NCI-H345 (cell line): Measurements from ENCODE around the gene CDH12.
"Not testable (repeated sequence)": the region's sequence is repeated elsewhere in the genome, so short reads cannot be mapped to it uniquely, and the experiment has no call there.

ENCODE experiments used
- DNase-seq: peaks from one replicate; lab custom pipeline; 2025; lab: John Stamatoyannopoulos, UW

The CDH12 gene

DNA sequence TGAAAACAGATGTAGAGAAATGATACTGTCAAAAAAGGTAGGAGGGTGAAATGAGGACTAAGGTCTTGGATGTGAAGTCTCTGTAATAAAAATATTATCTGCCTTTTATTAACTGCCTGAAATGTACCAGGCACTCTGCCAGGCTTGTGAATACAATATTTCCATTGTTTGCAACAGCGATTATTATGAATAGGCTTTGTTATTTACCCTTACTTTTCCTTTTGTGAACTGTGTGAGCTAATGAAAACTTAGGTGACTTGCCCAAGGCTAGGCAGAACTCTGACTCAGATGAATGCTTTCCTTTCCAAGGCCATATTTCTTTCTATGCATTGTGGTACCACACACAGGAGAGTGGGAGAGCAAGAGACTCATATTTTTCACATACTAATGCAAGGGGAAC is 204.1 kb downstream of the CDH12 start:
- DNase-seq: no peak

DNA sequence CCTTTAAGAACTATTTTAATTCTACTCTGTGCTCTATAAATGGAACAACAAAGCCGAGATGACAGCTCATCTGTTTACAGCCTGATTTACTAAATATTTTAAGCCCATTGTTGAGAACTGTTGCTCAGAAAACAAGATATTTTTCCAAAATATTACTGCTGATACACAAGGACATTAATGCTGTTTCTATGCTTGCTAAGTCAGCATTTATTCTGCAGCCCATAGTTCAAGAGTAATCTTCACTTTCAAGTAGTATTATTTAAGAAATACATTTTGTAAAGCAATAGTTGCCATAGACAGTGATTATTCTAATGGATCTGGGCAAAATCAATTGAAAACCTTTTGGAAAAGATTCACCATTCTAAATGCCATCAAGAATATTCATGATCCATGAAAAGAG is 208.3 kb downstream of the CDH12 start:
- DNase-seq: no peak

DNA sequence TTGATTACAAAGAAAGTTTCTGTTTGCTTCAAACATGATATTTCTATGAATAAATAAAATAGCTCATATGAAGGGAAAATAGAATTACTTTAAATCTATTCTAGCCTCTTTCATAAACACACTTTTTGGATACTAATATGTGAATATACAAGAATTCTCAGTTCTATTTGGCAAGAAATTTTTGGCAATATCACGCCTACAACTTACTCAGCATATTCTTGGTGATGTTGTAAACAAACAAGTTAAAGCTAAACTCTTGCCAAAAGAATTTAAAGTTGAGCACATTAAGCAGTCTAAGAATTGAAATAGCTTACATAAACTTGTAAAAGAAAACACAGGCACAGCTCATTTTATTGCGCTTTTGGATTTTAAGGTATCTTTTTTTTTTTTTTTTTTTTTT is 209.8 kb downstream of the CDH12 start:
- no peak for DNase-seq

DNA sequence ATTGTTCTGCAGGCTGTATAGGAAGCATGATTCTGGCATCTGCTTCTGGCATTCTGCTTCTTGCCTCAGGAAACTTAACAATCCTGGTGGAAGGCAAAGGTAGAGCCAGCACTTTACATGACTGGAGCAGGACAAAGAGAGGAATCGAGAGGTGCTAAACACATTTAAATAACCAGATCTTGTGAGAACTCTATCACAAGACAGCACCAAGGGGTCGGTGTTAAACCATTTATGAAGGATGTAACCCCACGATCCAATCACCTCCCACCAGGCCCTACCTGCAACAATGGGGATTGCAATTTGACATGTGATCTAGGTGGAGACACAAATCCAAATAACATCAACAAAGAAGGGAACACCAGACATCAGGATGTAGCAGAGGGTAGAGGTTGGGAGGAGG is 221.5 kb downstream of the CDH12 start:
- DNase-seq: no peak

DNA sequence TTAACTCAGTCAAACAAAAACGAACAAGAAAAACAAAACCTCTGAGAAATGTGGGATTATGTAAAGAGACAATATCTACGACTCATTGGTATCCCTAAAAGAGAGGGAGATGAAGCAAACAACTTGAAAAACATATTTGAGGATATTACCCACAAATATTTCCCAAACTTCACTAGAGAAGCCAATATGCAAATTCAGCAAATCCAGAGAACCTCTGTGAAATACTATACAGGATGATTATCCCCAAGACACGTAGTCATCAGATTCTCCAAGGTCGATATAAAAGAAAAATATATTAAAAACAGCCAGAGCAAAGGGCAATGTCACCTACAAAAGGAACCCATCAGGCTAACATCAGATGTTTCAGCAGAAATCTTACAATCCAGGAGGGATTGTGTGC is 226.1 kb downstream of the CDH12 start:
- no peak for DNase-seq

DNA sequence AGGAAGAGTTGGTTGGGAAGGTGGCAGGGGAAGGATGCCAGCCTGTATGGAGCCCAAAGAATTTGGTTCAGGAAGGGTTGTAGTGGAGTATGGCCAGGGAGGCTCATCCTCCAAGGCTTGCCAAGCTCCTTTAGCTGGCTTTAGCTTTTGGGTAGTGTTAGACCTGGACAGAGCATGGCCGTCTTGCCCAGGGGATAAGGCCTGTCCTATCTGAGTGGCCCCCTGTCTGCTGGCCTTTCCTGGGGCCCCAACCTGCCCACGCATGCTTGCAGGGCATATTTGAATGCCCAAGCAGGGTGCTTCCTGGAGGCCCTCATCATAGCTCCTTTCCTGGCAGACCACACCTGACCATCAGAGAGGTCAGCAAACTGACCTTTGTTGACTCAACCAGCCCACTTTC is 227.7 kb downstream of the CDH12 start:
- DNase-seq: no peak

DNA sequence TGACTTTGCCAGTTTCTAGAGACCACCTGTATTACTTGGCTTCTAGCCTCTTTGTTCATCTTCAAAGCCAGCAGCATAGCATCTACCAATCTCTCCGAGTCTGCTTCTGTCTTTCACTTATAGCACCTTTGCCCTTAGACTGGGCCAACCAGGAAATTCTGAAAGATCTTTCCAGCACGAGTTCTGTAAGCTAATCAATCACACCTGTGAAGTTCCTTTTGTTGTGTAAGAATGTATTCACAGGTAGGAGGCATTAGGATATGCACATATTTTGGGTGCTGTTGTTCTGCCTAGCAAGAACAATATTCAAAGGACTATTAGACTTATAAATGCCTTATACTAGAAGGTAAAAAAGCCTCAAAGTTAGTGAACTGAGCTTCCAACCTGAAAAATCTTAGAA is 232.1 kb downstream of the CDH12 start:
- DNase-seq: no peak

DNA sequence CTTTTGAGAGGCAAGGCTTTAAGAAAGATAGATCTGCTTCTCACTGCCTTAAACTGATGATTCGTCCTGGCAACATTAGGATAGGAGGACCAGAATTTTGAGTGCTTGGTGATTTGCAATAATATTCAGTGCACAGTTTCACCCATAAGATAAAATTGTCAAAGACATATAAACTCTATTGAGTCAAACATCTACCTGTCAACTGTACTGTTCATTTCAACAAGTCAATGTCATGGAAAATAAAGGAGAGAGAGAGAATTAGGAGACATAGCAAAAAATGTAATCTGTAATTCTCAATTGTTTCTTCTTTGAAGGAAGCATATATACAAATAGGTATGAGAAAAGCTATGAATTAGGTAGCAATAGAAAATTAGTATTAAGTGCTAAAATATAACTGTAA is 237.2 kb downstream of the CDH12 start:
- DNase-seq: no peak

DNA sequence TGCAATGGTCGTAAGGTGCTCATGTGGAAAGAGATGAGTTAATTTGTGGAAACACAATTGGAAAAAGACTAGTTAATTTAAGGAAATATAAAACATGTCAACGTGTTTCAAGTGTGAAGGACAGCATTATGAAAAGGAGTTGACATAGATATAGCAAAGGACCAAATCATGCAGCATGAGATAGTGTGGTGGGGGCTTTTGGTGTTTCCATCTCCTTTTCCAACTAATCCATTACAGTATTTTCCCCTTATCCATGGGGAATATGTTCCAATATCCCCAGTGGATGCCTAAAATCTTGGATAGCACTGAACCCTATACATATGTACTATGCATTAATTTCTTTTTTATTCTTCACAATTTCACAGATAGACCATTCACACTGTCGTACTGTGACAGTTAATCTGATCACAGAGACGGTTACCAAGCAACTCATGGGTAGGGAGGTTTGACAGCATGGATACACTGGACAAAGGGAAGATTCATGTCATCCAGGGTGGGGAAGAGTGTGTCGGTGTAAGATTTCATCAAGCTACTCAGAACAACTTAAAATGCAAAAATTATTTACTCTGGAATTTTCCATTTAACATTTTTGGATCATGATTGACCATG is 238.6 kb downstream of the CDH12 start:
- DNase-seq: no peak

DNA sequence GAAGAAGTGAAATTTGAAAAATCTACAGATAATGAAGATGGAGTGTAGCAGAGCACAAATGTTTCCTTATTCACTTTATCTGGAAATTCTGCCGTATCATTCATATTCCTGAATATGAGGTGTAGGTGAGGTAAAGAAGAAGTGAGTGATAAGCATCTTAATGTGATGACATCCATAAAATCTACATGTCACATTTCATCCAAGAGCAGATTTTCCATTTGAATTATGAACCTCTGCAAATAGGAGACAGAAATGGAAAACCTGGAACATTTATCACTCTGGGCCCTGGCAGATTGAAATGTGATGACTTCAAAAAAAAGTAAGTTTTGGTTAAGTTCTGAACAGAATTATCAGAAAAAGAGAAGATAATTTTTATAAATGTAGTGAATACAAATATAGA is 240.2 kb downstream of the CDH12 start:
- no peak for DNase-seq

DNA sequence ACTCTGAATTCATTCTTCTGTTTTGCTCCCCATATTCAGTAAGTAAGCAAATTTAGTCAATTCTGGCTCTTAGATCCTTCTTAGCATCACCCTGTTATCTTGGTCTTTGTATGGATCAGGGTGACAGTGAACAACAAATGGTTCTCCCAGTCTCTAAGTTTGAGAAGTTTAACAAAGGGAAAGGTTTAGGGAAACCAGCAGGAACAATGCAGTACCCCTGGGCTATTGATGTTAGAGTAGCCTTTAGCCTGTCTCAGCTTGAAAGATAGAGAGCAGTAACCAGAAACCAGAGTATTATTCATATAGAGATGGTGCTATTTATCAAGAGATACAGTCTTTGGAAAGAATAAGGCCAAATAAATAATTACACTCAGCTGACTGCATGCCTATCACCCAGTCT is 241.8 kb downstream of the CDH12 start:
- no peak for DNase-seq

DNA sequence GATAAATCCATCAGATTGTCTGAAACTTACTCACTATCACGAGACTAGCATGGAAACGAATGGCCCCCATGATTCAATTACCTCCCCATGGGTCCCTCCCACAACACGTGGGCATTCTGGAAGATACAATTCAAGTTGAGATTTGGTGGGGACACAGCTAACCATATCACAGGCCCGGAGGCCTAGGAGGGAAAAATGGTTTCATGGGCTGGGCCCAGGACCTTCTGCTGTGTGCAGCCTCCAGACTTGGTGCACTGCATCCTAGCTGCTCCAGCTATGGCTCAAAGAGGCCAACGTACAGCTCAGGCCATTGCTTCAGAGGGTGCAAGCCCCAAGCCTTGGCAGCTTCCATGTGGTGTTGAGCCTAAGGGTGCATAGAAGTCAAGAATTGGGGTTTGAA is 245.6 kb downstream of the CDH12 start:
- not testable (repeated sequence) for DNase-seq

DNA sequence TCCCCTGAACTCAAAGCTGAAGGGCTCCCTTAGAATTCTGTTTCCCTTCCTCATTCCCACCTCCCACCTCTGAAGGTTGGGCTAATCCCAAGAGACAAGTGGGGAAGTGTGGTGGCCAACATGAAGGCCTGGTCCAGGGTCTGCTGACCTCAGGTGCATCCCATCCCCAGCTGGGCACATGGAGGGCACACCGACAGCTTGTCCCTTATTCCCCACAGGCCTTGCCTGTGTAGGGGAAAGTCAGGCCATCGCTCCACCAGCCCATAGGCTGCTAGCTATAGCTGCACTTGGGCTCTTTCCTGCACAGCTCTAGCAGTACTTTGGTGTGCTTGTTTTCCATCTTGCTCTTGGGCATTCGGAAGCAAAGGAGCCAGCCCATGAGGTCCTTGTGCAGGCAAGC is 247.7 kb downstream of the CDH12 start:
- no peak for DNase-seq

DNA sequence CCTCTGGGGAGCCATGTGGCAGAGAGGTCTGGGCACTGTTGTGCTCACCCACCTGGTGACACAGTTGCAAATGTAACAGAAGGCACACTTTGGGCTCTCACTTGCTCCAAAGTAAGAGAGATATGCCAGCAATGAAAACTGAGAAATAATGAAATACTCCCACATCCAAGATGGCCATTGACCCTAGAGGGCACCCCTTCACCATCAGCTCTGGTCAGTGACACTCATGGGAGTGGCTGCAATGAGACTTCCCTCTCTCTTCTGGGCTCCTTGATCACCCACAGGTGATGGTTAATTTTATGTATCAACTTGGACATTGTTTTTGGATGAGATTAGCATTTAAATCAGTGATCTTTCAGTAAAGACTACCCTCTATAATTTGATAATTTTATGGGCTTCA is 248.4 kb downstream of the CDH12 start:
- no peak for DNase-seq

DNA sequence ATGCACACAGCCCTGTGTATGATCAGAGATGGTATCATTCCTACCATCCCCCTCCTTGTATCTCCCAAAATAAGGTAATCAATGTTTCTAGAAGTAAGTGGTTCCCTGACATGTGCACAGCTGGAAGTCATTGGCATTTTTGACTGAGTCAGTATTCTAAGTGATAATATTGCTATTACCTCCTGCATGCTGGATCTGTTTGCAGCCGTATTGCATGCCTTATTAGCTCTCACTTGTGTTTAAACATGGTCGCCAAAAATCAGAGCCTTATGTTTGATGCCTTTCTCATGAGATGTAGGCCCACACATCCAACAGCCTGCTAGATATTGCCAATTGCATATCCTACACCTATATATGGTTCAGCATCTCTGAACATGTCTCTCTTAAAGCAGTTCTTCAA is 254.3 kb downstream of the CDH12 start:
- no peak for DNase-seq

DNA sequence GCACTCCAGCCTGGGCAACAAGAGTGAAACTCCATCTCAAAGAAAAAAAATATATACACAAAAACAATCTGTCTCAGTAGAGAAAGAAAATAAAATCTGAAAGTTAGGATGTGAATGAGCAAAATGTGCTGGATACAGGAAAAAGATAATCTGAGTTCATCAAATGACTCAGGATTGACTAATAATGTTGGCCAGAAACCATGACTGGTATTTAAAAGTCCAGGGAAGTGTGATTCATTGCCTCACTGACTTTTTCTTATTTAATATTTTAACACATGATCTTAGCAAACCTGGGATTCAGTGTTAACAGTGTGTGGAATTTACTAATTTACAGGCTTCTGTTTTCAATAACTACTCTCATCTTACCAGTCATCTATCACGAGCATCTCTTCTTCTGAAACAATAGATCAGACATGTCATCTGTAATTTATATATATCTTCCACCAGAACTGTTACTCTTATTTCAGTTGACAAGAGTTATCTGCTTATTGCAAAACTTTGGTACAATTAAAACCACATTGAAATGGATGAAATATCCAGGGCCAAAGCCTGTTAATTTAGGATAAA is 256.7 kb downstream of the CDH12 start:
- no peak for DNase-seq

DNA sequence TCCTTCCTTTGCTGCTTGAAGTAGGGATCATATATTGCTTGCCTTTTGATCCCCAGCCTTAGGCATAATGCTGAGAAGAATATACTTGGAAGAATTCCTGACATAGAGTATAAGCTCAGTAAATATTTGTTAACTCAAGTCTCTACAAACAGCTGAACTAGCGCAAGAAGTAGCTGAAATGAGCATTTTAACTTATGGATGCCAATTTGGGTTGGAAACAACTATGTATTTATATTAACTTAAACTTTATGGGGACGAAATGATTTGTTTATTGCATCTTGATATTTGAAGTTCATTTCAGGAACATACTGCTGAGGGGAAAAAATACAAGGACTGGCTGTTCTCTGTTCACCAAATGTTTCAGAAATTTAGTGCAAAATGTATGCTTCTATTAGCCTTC is 258.7 kb downstream of the CDH12 start:
- no peak for DNase-seq

DNA sequence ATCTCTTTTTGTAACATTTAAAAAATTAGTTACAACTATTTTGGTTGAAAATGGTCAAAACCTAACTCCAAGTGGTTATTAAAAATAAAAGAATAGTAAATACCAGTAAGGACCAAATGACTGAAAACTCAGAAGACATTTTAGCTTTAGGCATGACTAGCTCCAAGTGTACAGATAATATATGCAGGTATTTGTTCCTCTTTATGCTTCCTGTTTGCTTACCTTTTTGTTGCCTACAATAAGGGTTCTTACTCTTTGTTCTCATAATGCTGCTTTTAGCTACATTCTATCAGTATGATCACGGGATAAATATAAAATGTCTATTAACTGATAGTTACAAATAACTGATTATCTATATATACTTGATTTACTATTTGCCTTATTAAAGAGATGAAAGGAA is 259.6 kb downstream of the CDH12 start:
- no peak for DNase-seq

DNA sequence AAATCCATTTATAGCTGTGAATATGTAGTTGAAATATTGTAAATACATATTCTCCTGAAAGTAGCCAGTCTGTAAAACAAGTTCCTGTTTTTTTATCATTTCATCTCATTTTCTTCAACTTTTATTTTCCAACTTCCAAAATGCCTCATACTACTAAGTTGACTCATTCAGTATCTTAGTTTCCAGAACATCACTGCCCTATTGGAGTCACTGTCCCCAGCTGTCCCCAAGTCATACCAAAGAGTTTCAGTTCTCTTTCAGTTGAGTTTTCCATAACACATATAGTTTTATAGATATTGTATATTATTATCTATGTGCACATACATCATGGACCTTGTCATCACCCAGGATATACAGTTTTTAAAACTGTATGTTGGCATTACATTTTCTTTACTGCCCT is 261.7 kb downstream of the CDH12 start:
- no peak for DNase-seq

DNA sequence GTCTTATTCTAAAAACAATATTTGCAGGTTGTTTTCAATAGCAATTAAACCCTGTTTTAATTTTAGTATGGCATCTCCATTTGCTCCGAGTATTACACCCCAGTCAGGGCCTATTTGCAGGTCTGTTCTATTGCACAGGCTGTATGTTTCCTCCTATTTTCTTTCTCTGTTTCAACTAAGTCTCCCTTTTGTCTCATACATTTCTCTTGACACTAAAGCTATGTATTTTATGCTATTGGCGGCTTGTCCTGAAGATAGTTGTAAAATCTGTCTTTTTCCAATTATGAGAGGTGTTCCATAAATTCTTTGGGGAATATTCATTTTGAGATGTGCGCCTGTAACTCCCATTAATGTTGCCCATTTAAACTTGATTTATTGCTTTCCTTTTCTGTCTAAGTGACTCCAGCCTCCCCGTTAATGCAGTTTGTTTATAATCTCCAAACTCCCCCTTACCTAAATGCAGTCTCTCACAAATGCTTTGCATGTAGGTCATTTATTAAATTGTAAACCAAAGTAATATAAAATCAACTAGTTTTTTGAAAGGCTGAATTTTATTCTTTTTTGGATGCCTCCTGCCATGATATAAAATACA is 262.4 kb downstream of the CDH12 start:
- DNase-seq: no peak

DNA sequence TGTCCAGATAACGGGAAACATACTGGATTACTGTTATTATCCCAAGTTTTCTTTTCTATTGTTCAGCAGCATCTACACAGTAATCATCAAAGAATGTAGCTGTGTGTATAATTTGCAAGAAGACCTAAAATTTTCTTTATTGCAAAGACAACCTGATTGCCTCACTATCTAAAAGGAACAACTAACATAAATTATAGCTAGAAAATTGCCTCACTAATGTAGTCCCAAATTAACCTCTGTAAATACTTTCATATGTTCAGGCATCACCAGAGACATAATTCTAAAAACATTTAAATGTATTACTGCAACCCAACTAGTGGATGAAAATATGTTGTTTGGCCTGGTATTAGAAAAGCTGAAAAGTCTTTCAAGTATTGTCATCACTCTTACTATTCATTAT is 275.4 kb downstream of the CDH12 start:
- no peak for DNase-seq

DNA sequence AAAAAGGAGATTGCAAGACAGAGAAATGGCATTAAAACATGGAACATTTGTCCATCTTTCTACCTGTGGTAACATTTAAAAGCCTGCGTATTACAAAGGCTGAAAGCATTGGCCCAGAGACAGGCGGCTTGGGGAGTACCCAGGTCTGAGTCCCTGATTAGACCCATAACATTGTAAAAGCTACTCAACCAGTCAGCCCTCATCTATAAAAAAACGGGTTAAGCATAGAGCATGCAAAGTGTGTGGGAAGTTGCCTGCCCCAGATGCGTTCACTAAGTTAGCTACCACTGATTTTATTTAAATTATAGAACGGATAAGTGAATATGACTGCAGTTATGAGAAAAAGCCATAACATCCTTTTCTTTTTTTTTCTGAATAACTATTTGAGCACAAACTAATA is 276.1 kb downstream of the CDH12 start:
- DNase-seq: no peak

DNA sequence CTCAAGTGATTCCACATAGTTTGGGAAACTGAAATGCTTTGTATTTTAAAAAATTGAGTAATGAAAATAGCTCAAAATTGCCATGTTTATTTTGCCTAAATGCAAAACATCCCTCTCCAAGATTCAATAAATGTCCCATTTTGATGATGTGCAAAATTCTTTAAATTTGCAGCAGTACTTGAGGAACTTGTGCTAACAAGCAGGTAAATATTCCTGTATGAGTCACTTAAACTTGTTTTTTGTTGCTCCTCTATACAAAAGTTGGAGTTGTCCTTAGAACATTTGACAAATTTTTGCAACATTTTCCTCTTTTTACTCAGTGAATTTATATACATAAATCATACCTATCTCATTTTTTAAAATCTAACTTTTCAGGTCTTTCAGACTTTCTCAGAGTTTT is 280.2 kb downstream of the CDH12 start:
- no peak for DNase-seq

DNA sequence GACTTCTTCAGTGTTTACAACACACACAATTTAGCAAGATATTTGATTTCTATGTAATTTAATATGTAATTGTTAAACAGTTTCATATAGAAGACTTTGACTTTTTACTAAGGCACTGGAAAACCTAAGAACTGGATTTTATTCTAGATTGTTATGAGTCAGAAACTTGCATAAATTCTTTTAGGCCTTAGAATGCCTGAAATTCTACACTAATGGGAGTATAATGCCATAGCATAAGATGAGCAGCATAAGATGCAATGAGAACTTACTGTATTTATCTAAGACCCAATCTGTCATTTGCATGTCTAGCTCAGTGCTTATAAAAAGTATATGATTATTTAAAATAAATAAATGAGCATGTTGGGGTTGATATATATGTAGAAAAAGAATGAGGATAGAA is 285.2 kb downstream of the CDH12 start:
- DNase-seq: no peak
